Measurements from ENCODE around the gene GPR146. TPM values are rescaled to one million over a fixed set of nuclear protein-coding genes. Genes with fewer than 3 reads are reported as not detected.

GPR146 gene
- total RNA-seq, 1 donor from 2014 or later, result 3.1 TPM

DNA sequence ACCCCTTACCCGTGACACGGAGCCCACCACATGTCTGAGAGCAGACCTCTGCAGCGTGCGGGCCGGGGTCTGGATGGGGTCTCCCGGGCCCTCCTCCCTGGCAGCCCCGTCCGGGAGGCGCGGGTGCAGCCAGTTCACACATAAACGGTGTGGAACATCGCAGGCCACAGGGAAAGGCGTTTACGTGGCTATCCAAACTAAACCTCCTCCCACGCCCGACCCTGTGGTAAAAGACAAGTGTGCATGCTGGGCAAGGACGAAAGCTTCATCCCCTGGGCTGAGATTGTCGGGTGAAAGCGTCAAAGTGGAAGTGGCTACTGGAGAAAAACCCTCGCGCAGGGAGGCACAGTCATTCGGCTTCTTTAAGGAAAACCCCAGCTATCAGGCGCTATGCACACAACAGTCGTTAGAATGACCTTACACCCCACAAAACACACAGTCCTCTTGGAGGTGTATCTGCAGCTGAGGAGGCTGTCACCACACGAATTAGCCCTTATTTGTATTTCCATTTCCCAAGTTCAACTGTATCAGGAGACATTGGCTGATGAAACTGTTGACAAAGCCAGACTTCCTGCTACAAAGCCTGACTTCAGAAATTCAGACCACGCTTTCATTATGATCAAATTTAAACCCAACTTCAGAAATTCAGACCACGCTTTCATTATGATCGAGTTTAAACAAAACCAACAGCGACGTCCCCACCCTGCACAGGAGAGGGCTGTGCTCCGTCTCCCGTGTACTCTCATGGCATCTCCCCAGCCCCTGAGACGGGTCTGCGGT lies 58.9 kb downstream of the GPR146 start:
- peaks cover 22% of the 10 kb centered on the region for H3K4me1 Mint-ChIP-seq (ENCODE audit: low read depth, unreplicated experiment)
- no peak overlapping the region for H3K4me3 Mint-ChIP-seq (ENCODE audit: unreplicated experiment)
- no peak for DNase-seq
- no peak overlapping the region for H3K27ac Mint-ChIP-seq (ENCODE audit: unreplicated experiment)
- peaks cover 3% of the 10 kb centered on the region for H3K36me3 Mint-ChIP-seq (ENCODE audit: unreplicated experiment)
- TF ChIP-seq, protein P1, sequence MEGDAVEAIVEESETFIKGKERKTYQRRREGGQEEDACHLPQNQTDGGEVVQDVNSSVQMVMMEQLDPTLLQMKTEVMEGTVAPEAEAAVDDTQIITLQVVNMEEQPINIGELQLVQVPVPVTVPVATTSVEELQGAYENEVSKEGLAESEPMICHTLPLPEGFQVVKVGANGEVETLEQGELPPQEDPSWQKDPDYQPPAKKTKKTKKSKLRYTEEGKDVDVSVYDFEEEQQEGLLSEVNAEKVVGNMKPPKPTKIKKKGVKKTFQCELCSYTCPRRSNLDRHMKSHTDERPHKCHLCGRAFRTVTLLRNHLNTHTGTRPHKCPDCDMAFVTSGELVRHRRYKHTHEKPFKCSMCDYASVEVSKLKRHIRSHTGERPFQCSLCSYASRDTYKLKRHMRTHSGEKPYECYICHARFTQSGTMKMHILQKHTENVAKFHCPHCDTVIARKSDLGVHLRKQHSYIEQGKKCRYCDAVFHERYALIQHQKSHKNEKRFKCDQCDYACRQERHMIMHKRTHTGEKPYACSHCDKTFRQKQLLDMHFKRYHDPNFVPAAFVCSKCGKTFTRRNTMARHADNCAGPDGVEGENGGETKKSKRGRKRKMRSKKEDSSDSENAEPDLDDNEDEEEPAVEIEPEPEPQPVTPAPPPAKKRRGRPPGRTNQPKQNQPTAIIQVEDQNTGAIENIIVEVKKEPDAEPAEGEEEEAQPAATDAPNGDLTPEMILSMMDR (IDR thresholded peaks at IDR 0.05; ENCODE audit: partially characterized antibody, unreplicated experiment), result no peak
- peaks cover 4% of the 10 kb centered on the region for H3K27me3 Mint-ChIP-seq (ENCODE audit: unreplicated experiment)
- peaks cover 10% of the 10 kb centered on the region for H3K9me3 Mint-ChIP-seq (ENCODE audit: unreplicated experiment)

DNA sequence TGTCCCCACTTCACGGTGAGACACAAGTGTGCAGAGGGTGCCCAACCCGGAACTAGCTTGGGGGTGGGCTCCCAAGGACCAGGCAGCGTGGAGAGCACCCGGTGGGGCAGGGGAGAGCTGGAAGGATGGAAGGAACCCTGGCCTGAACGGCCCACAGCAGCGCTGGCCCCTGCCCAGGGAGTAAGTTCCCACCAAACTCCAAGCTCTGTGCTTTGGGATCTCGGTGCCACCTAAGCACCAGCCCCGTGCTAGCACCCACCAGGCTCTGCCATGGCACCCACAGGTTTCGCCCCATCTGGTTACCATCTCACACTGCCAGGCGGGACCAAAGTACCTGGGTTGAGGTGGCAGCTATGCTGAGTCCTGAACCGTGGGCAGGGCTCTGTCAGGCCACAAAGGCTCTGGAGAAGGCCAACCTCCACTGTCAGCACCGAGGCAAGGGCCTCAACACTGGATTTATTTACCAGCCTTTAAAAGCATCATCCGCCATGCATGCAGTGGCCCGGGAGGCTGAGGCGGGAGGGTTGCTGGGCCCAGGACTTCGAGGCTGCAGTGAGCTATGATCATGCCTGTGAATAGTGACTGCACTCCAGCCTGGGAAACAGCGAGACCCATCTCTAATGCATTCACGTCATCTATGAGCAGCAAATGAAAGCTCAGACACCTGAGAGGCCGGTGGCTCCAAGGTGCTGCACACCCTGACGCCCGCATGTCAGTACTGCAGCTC lies 59.6 kb downstream of the GPR146 start:
- no peak for DNase-seq
- TF ChIP-seq, protein P1 (IDR thresholded peaks at IDR 0.05; ENCODE audit: partially characterized antibody, unreplicated experiment), result no peak
- Mint-ChIP-seq H3K27ac (ENCODE audit: unreplicated experiment) (no peak overlapping the region), H3K4me3 (ENCODE audit: unreplicated experiment) (no peak overlapping the region), H3K9me3 (ENCODE audit: unreplicated experiment) (peaks cover 9% of the 10 kb centered on the region), H3K4me1 (ENCODE audit: low read depth, unreplicated experiment) (peaks cover 21% of the 10 kb centered on the region), H3K27me3 (ENCODE audit: unreplicated experiment) (peaks cover 4% of the 10 kb centered on the region), H3K36me3 (ENCODE audit: unreplicated experiment) (no peaks in the 10 kb centered on the region)

DNA sequence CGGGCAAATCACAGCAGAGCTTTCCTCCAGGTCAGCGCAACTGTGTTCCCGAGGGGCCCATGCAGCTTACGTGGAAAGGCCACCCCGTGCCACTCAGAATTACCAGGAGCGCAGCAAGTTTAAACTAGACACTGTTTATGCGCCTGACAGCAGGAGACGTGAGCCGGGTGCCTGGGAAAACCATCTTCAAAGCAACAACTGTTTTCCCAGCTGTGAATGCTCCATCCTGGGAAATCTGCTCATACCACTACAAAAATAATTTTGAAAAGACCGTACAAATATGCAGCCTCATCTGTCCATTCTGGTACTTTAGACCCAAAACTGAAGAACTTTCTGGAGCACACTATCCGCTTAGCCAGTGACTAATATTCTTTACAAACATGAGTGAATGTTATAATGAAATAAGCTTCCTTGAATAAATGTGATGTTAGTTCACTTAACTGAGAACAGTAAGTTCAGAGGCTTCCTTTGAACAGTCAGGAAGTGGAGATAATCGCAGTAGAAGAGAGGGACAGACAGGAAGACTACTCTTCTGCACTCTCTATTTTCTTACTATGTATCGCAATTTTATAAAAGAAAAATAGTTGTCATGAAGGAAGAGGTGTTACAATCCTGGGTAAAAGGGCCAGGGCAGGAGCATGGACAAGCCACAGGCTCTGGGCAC lies 60.3 kb downstream of the GPR146 start:
- H3K36me3 Mint-ChIP-seq (ENCODE audit: unreplicated experiment), result no peaks in the 10 kb centered on the region
- peaks cover 7% of the 10 kb centered on the region for H3K9me3 Mint-ChIP-seq (ENCODE audit: unreplicated experiment)
- H3K4me1 Mint-ChIP-seq (ENCODE audit: low read depth, unreplicated experiment), result peaks cover 16% of the 10 kb centered on the region
- peaks cover 4% of the 10 kb centered on the region for H3K27me3 Mint-ChIP-seq (ENCODE audit: unreplicated experiment)
- H3K4me3 Mint-ChIP-seq (ENCODE audit: unreplicated experiment), result no peak overlapping the region
- TF ChIP-seq, protein P1 (IDR thresholded peaks at IDR 0.05; ENCODE audit: partially characterized antibody, unreplicated experiment), result no peak
- no peak overlapping the region for H3K27ac Mint-ChIP-seq (ENCODE audit: unreplicated experiment)
- no peak for DNase-seq

DNA sequence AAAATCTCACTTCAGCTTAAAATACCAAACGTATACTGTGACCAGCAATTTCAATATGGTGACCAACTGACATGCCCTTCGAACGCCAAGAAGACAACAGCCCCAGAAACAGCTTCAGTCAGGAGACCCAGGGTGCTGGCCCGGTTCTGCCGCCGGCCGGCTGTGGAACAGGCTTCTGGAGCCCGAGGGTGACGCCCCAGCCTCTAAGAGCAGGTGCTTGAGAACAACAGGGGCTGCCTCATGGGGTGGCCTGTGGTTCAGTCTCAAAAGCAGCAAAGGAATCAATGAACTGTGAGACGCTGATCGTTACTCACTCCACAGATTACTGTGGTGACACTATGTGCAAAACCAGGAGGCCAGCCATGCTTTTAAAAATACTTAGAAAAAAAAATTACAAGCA lies 60.8 kb downstream of the GPR146 start:
- no peak for DNase-seq
- Mint-ChIP-seq H3K4me3 (ENCODE audit: unreplicated experiment) (no peak overlapping the region), H3K4me1 (ENCODE audit: low read depth, unreplicated experiment) (peaks cover 12% of the 10 kb centered on the region), H3K27ac (ENCODE audit: unreplicated experiment) (no peak overlapping the region), H3K9me3 (ENCODE audit: unreplicated experiment) (peaks cover 7% of the 10 kb centered on the region), H3K36me3 (ENCODE audit: unreplicated experiment) (no peaks in the 10 kb centered on the region), H3K27me3 (ENCODE audit: unreplicated experiment) (peaks cover 4% of the 10 kb centered on the region)
- TF ChIP-seq, protein P1 (IDR thresholded peaks at IDR 0.05; ENCODE audit: partially characterized antibody, unreplicated experiment), result no peak

Data from glutamatergic neuron (in vitro differentiated cells).